ENCODE measurements around the gene RUNDC1.
"Not testable (repeated sequence)": the region's sequence is repeated elsewhere in the genome, so short reads cannot be mapped to it uniquely, and the experiment has no call there.

The RUNDC1 gene

DNA sequence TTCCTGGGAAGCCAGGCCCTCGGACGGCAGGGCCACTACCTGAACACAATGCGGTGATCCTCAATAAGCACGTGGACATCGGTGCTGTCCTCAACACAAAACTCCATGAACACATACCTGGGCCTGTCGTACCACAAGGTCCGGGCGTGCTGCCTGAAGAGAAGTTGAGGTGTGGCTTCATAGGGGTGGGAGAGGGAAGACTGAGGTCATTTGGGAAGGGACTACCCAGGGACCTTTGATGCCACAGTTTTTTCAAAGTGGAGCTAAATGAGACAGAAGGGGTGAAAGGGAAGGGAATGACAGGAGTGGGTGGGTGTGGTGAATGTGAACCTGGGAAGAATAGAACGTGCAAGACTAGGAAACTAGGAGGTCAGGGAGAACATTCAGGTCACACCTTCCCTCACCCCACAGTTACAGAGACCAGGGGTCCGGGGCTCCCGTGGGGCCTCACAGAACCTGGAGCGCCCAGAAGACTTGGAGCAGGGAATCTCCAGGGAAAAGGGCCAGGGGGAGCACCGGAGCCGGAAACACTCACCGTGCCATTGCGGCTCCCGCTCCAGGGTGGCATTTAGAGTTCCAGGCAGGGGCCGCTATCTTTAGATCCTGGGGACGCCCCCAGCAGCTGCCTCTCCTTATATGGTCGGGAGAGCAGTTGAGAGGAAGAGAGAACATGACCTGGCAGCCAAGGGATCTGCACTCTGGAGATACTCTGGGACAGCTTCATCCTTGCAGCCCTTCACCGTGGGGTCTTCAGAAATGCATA lies 673 bp upstream of the RUNDC1 start, which contains the start of gene PTGES3L:
Gene PTGES3L (minus strand): TSS at position 570 of the 763 bp plus-strand sequence. CDS start 27 bp downstream, at position 543.
- H3K27me3 Mint-ChIP-seq: peaks cover 4% of the 10 kb centered on the region

DNA sequence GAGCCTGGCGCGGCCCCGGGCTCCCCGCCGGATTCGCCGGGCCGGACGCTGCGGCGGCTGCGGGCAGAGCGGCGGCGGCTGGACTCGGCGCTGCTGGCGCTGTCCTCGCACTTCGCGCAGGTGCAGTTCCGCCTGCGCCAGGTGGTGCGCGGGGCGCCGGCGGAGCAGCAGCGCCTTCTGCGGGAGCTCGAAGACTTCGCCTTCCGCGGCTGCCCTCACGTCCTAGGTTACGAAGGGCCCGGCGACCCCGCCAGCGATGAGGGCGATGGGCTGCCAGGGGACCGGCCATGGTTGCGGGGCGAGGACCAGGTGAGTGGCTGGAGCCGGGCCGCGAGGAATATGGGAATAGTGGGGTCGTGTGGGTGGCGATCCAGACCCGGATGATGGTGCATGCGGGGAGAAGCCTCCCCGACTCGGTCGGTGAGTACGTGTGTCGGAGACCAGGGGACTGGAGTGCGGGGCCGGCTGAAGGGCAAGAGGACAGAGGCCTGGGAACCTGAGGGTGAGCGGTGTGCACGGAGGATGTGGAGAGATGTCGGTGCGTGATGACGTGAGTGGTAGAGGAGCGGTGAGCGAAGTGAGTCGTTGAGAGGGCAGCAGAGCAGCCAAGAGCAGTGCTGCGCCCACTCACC lies 517 bp downstream of the RUNDC1 start:
- intact Hi-C loops (cut with micrococcal nuclease): loop anchor here (2.0 kb wide), 1 partner anchor 16 kb away; the partner anchor contains the start of gene AARSD1
- Mint-ChIP-seq H3K27me3 (peaks cover 4% of the 10 kb centered on the region), H3K9me3 (no peaks in the 10 kb centered on the region), H3K4me1 (ENCODE audit: low read depth) (peaks cover 53% of the 10 kb centered on the region), H3K36me3 (ENCODE audit: low read depth) (peaks cover 41% of the 10 kb centered on the region), H3K27ac (peak overlapping the region; percentile 95), H3K4me3 (peak overlapping the region; percentile 99)

More for the DNA sequence above, 673 bp upstream of the RUNDC1 start, which contains the start of gene PTGES3L:
- Mint-ChIP-seq H3K27ac (peak within 1 kb of the TSS; percentile 95), H3K9me3 (no peaks in the 10 kb centered on the region), H3K36me3 (ENCODE audit: low read depth) (peaks cover 41% of the 10 kb centered on the region), H3K4me1 (ENCODE audit: low read depth) (peaks cover 47% of the 10 kb centered on the region), H3K4me3 (peak within 1 kb of the TSS; percentile 99)
- intact Hi-C loops (cut with micrococcal nuclease): loop anchor here (2.0 kb wide), 1 partner anchor 15 kb away; the partner anchor contains the start of gene AARSD1

DNA sequence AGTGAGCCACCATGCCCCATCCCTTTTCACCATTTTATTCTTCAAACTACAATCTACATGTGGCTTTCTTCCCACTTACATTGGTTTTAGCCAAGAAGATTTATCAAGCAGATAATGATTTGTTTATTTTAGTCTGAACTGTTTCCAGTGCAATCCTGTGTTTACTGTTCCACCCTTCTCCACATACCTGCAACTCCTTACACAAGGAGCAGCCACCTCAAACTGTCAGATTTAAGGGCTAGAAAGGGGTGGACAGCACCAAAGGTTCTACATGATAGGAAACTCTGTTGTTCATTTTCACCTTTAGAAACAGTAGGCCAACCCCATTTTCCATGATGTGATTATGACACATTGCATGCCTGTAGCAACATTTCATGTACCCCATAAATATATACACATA lies 1.9 kb downstream of the RUNDC1 start:
- Mint-ChIP-seq H3K27ac (peak overlapping the region; percentile 95), H3K9me3 (no peaks in the 10 kb centered on the region), H3K4me1 (ENCODE audit: low read depth) (peaks cover 63% of the 10 kb centered on the region), H3K27me3 (peaks cover 4% of the 10 kb centered on the region), H3K4me3 (peak overlapping the region; percentile 99), H3K36me3 (ENCODE audit: low read depth) (peaks cover 46% of the 10 kb centered on the region)
- intact Hi-C loops (cut with micrococcal nuclease): no loop called here

DNA sequence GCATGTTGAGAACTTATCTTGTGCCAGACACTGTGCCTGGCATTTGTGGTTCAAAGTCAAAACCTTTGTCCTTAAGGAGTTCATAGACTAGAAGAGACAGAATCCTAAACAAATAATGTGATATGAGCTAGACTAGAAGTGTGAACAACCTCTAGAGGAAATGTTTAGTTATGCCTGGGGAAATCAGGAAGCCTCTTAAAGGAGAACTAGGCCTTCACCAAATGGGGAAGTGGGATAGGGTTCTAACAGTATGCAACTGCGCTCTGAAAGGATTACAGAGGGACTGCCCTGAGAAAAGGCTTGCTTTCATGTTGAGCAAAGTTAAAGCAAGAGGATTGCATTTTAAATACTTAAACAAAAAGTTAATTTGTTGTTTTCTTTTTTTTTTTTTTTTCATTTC lies 4.9 kb downstream of the RUNDC1 start:
- H3K4me3 Mint-ChIP-seq: peak overlapping the region; percentile 70
- intact Hi-C loops (cut with micrococcal nuclease): no loop called here
- H3K27me3 Mint-ChIP-seq: no peaks in the 10 kb centered on the region
- peaks cover 53% of the 10 kb centered on the region for H3K4me1 Mint-ChIP-seq (ENCODE audit: low read depth)
- peak overlapping the region; percentile 93 for H3K27ac Mint-ChIP-seq
- no peaks in the 10 kb centered on the region for H3K9me3 Mint-ChIP-seq
- peaks cover 74% of the 10 kb centered on the region for H3K36me3 Mint-ChIP-seq (ENCODE audit: low read depth)

DNA sequence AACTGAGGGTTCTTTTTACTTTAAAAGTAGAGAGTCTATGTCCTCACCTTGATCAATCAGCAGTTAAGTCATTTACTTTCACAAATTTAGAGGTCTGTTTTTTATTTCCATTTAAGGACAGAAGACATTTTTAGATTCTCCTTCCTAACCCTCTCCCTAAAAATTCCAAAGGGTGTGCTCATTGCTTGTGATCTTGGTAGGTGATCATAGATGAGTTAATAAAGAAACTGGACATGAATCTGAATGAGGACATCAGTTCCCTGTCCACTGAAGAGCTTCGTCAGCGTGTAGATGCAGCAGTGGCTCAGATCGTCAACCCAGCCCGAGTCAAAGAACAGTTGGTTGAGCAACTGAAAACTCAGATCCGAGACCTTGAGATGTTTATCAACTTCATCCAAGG lies 8.8 kb downstream of the RUNDC1 start:
- Mint-ChIP-seq H3K27me3 (no peaks in the 10 kb centered on the region), H3K4me3 (no peak overlapping the region), H3K27ac (no peak overlapping the region), H3K4me1 (ENCODE audit: low read depth) (peaks cover 22% of the 10 kb centered on the region), H3K9me3 (no peaks in the 10 kb centered on the region), H3K36me3 (ENCODE audit: low read depth) (peaks cover 80% of the 10 kb centered on the region)
- intact Hi-C loops (cut with micrococcal nuclease): no loop called here

DNA sequence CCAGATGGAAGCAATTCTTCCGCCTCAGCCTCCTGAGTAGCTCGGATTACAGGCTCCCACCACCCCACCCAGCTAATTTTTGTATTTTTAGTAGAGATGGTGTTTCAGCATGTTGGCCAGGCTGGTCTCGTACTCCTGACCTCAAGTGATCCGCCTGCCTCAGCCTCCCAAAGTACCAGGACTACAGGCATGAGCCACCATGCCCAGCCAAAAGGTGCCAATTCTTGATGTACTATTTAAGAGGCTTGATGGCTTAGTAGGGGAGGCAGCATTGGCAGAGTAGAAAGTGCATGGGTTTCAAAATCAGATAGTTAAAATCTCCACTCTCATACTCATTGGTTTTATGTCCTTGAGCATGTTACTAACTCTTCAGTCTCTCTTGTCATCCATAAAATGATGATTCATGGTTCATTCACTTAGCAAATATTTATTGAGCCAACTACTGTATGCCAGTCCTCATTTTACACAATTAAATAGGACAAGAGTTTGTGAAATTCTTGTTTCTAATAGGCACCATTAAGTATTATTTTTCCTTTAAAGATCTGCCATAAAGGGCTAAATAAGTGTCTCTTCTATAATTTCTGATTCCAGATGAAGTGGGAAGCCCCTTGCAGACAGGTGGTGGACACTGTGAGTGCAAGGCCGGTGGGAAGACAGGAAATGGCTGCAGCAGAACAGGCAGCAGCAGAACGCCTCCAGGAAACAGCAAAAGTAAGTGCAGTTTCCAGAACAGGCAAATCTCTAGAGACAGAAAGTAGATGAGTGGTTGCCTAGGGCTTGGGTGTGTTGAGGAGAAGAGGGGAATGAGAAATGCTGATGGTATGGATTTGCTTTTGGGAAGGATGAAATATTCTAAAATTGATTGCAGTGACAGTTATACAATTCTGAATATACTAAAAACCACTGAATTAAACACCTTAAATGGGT lies 9.6 kb downstream of the RUNDC1 start:
- Mint-ChIP-seq H3K9me3 (no peaks in the 10 kb centered on the region), H3K27ac (peak overlapping the region; percentile 27), H3K4me3 (no peak overlapping the region), H3K4me1 (ENCODE audit: low read depth) (peaks cover 17% of the 10 kb centered on the region), H3K27me3 (no peaks in the 10 kb centered on the region), H3K36me3 (ENCODE audit: low read depth) (peaks cover 82% of the 10 kb centered on the region)
- intact Hi-C loops (cut with micrococcal nuclease): loop anchor here (10.0 kb wide), 1 partner anchor 145 kb away; the partner anchor contains the start of gene AOC2

DNA sequence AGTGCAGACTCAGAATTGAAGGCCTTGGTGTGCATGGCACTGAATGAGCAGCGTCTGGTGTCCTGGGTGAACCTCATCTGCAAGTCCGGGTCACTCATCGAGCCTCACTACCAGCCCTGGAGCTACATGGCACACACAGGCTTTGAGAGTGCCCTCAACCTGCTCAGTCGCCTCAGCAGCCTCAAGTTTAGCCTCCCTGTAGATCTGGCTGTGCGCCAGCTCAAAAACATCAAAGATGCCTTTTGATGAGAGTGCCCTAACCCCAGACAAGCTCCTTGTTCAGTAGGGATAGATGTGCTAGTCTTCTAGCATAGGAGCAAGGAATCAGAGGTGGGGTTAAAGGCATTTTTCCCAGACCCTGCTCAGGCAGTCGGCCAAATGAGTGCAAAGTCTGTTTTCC lies 11.1 kb downstream of the RUNDC1 start:
- Mint-ChIP-seq H3K27ac (no peak overlapping the region), H3K9me3 (no peaks in the 10 kb centered on the region), H3K4me1 (ENCODE audit: low read depth) (peaks cover 4% of the 10 kb centered on the region), H3K27me3 (no peaks in the 10 kb centered on the region), H3K4me3 (no peak overlapping the region), H3K36me3 (ENCODE audit: low read depth) (peaks cover 87% of the 10 kb centered on the region)
- intact Hi-C loops (cut with micrococcal nuclease): loop anchor here (10.0 kb wide), 1 partner anchor 147 kb away; the partner anchor contains the start of gene AOC2

DNA sequence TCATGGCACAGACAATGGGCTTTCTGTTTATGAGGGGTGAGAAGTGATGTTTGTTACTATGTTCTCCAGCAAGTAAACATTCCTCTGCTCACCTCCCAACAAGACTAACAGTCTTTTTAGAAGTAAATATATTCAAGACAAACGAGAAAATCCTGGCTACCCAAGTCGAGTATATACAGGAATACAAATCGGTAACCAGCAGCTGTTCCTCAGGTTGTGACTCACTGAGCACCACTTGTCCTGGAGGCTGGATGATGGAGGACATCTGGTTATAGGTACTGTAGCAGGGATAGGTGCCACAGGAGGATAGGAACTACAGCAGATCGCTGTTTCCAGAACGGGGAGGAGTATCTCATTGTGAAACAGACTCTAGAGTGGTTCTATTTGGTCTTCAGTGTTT lies 12.5 kb downstream of the RUNDC1 start:
- Mint-ChIP-seq H3K4me1 (ENCODE audit: low read depth) (peaks cover 5% of the 10 kb centered on the region), H3K36me3 (ENCODE audit: low read depth) (peaks cover 76% of the 10 kb centered on the region), H3K27me3 (no peaks in the 10 kb centered on the region), H3K4me3 (no peak overlapping the region), H3K9me3 (no peaks in the 10 kb centered on the region), H3K27ac (no peak overlapping the region)
- intact Hi-C loops (cut with micrococcal nuclease): loop anchor here (10.0 kb wide), 1 partner anchor 148 kb away; the partner anchor contains the start of gene AOC2

DNA sequence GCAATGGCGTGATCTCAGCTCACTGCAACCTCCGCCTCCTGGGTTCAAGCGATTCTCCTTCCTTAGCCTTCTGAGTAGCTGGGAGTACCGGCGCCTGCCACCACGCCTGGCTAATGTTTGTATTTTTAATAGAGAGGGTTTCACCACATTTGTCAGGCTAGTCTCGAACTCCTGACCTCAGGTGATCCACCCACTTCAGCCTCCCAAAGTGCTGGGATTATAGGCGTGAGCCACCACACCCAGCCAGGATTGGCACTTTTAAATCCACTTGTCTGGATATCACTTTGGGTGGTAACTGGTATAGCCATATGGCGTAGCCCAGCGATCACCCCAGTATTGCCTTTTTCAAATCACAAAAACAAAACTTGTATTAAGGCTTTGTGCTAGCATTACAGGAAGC lies 13.5 kb downstream of the RUNDC1 start:
- H3K4me3 Mint-ChIP-seq; H3K27ac Mint-ChIP-seq; H3K9me3 Mint-ChIP-seq; H3K4me1 Mint-ChIP-seq (ENCODE audit: low read depth); H3K27me3 Mint-ChIP-seq: not testable (repeated sequence)
- intact Hi-C loops (cut with micrococcal nuclease): loop anchor here (10.0 kb wide), 1 partner anchor 149 kb away; the partner anchor contains the start of gene AOC2
- peaks cover 74% of the 10 kb centered on the region for H3K36me3 Mint-ChIP-seq (ENCODE audit: low read depth)

DNA sequence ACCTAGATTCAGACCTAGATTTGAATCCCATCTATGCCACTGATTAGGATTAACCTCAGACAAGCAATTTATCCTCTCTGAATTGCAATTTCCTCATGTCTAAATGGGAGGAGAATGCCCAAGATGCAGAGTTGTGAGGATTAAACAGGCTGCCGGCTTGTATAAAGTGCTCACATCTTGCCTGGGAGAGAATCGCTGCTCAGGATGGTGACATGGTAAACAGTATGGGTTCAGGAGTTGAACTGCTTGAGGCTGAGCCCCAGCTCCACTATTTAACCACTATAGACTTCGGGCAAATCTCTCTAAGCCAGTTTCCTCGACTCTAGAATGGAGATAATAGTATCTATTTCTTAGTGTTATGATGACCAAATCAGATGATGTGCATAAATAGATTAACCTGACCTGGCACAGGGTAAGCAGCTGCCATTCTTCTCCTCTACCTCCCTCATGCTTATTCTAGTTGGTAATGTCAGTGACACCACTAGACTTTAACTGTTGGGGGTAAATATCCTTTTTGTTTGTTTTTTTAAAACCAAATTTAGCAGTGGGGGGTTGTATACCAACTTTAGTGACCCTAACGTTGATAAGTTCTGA lies 17.1 kb downstream of the RUNDC1 start:
- no peaks in the 10 kb centered on the region for H3K9me3 Mint-ChIP-seq
- H3K27ac Mint-ChIP-seq: peak overlapping the region; percentile 95
- peaks cover 74% of the 10 kb centered on the region for H3K36me3 Mint-ChIP-seq (ENCODE audit: low read depth)
- no peaks in the 10 kb centered on the region for H3K27me3 Mint-ChIP-seq
- peak overlapping the region; percentile 95 for H3K4me3 Mint-ChIP-seq
- peaks cover 38% of the 10 kb centered on the region for H3K4me1 Mint-ChIP-seq (ENCODE audit: low read depth)
- intact Hi-C loops (cut with micrococcal nuclease): loop anchor here (10.0 kb wide), 1 partner anchor 153 kb away; the partner anchor contains the start of gene AOC2

DNA sequence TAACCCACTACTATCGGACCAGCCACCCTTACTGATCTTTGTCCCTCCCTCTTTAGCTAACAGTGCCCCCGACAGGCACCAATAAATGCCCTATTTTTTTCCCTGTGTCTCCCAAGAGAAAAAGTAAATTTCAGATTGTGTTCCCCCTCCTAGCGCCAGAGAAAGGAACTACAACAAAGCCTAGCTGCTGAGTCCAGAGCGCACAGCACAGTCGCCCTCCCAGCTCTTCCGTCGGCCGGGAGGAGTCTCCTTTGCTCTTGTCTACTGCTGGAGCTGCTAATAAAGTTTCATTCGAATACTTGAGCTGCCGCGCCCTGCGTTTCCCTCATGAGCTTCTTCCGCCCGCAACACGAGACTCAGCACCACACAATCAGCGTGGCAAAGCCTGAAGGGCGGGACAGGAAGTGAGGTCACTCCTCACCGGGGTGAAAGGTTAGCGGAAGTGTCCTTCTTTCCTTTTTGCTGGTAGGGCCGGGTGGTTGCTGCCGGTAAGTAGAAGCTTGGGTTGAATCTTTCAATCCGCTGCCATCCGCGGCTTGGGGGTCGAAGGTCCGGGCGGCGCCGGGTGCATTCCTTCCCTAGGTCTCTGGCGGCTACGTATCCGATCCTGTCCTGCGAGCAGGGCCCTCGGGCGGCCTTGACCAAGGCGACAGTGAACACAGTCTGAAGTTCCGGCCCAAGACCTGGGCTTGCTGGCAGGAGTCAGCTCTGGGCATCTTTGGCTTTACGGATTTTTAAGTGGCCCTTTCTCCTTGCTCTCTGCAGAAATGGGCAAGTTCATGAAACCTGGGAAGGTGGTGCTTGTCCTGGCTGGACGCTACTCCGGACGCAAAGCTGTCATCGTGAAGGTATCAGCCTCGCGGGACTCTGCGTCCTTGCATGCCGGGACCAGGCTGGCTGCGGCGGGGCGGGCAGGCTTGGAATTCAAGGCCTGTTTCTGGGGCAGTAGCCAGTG lies 17.9 kb downstream of the RUNDC1 start, which contains the start of gene RPL27:
Gene RPL27 (plus strand): TSS at position 436 of the 955 bp plus-strand sequence. CDS start 332 bp downstream, at position 768.
- Mint-ChIP-seq H3K4me3 (peak within 1 kb of the TSS; percentile 95), H3K27me3 (no peaks in the 10 kb centered on the region), H3K36me3 (ENCODE audit: low read depth) (peaks cover 74% of the 10 kb centered on the region), H3K27ac (peak within 1 kb of the TSS; percentile 95), H3K4me1 (ENCODE audit: low read depth) (peaks cover 41% of the 10 kb centered on the region), H3K9me3 (no peaks in the 10 kb centered on the region)
- intact Hi-C loops (cut with micrococcal nuclease): loop anchor here (10.0 kb wide), 1 partner anchor 153 kb away; the partner anchor contains the start of gene AOC2

DNA sequence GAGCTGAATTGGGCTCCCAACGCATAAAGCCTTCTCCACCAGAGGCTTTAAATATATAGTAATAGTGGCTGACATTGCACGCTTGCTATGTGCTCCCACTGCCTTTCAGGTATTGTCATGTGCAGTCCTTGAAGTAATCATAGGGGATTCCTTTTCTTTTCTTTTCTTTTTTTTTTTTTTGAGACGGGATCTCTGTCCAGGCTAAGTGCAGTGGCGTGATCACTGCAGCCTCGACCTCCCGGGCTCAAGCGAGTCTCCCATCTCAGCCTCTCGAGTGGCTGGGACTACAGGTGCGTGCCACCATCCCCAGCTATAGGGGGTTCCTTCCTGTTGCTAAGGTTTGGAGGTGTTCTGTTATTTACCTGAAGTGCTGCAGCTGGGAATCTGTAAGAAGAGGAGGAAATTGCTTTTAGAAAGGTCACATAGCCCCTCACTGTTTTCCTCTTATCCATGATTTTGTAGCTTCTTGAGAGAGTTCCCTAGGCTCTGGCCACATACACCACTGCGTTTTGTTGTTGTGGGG lies 18.7 kb downstream of the RUNDC1 start:
- Mint-ChIP-seq H3K9me3 (no peaks in the 10 kb centered on the region), H3K36me3 (ENCODE audit: low read depth) (peaks cover 74% of the 10 kb centered on the region)
- intact Hi-C loops (cut with micrococcal nuclease): loop anchor here (10.0 kb wide), 1 partner anchor 154 kb away; the partner anchor contains the start of gene AOC2

More for the DNA sequence above, 18.7 kb downstream of the RUNDC1 start:
- peak overlapping the region; percentile 95 for H3K27ac Mint-ChIP-seq
- no peaks in the 10 kb centered on the region for H3K27me3 Mint-ChIP-seq
- peak overlapping the region; percentile 95 for H3K4me3 Mint-ChIP-seq
- H3K4me1 Mint-ChIP-seq (ENCODE audit: low read depth): peaks cover 43% of the 10 kb centered on the region
